Lower lobe of right lung (tissue), 2 donors: Measurements from ENCODE around the gene NDUFAF4. TPM values are rescaled to one million over a fixed set of nuclear protein-coding genes. Genes with fewer than 3 reads are reported as not detected.
A peak's percentile ranks its signal among the peaks of the same experiment; 100 is the strongest.

Experiments used
- ATAC-seq, 2 donors: fragments of 200-7000 bp; cut with Tn5 transposase; one replicate each; pipeline ENCODE4 v1.9.1; 2020 to 2022; ENCODE audit warnings: mild to moderate bottlenecking in 2 of 2, moderate library complexity in 2 of 2
- DNase-seq: peaks from one replicate; pipeline ENCODE4 v3.0.0-alpha.2; 2020
- H3K27ac ChIP-seq: fragments of 200-600 bp; one replicate; pipeline ENCODE4 v1.8.0; 2022
- H3K27me3 ChIP-seq: fragments of 200-600 bp; one replicate; pipeline ENCODE4 v1.8.0; 2022; ENCODE audit warnings: low read depth
- H3K36me3 ChIP-seq: fragments of 200-600 bp; one replicate; pipeline ENCODE4 v1.8.0; 2022; ENCODE audit warnings: mild to moderate bottlenecking
- H3K4me1 ChIP-seq: fragments of 200-600 bp; one replicate; pipeline ENCODE4 v1.8.0; 2022
- H3K4me3 ChIP-seq: fragments of 200-600 bp; one replicate; pipeline ENCODE4 v1.8.0; 2022; ENCODE audit warnings: mild to moderate bottlenecking
- H3K9me3 ChIP-seq: fragments of 200-600 bp; one replicate; pipeline ENCODE4 v1.8.0; 2022
- intact Hi-C: fragments of 100-400 bp; cut with DNase I; formaldehyde crosslinking; loops from one replicate; pipeline ENCODE4 v1.11.0; 2022
- total RNA-seq: library from RNA; stranded (reverse); fragmentation: NEBNext Ultra II Directional; extraction: Animal tissue kit (Norgen Biotek cat#: 25700); gene quantifications from one replicate; pipeline ENCODE4 v1.2.1, GENCODE V29; 2021
- TF ChIP-seq, protein P1 (sequence below): fragments of 200-600 bp; IDR thresholded peaks from one replicate; pipeline ENCODE4 v1.8.0; 2022; ENCODE audit warnings: antibody characterized with exemption, mild to moderate bottlenecking
- donor health status: DM: no; HTN: yes; CAD: no; lungs with severe emphysema.

Gene NDUFAF4
- total RNA-seq, 1 donor from 2014 or later, result 20.4 TPM

DNA sequence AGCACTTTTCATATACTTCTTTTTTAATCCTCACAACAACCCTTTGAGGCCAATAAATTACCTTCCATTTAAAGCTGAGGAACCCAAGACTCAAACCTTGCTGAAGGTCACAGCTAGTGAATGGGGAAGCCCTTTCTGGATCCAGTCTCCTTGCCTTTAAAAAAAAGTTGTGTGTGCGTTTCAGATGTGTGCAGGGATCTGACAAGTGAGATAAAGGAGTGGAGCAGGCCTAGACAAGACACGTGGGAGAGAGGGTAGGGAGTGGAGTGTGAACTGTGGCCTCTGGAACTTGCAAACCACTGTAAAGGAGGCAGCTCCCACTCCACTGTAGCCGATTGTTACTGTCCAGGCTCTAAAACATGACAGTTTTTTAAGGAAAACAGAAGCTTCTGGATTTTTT, 28.7 kb upstream of the NDUFAF4 start:
- TF ChIP-seq, protein P1, sequence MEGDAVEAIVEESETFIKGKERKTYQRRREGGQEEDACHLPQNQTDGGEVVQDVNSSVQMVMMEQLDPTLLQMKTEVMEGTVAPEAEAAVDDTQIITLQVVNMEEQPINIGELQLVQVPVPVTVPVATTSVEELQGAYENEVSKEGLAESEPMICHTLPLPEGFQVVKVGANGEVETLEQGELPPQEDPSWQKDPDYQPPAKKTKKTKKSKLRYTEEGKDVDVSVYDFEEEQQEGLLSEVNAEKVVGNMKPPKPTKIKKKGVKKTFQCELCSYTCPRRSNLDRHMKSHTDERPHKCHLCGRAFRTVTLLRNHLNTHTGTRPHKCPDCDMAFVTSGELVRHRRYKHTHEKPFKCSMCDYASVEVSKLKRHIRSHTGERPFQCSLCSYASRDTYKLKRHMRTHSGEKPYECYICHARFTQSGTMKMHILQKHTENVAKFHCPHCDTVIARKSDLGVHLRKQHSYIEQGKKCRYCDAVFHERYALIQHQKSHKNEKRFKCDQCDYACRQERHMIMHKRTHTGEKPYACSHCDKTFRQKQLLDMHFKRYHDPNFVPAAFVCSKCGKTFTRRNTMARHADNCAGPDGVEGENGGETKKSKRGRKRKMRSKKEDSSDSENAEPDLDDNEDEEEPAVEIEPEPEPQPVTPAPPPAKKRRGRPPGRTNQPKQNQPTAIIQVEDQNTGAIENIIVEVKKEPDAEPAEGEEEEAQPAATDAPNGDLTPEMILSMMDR, result no peak
- Histone ChIP-seq H3K9me3 (no peaks in the 10 kb centered on the region), H3K27ac (no peak overlapping the region), H3K27me3 (no peaks in the 10 kb centered on the region), H3K4me3 (no peak overlapping the region), H3K36me3 (no peaks in the 10 kb centered on the region), H3K4me1 (peaks cover 14% of the 10 kb centered on the region)
- ATAC-seq, result no peak
- DNase-seq, result no peak
- intact Hi-C loops, result no loop called here

GRCh38 chr6:96925290-96925687, 27.6 kb upstream of the NDUFAF4 start:
- Histone ChIP-seq H3K27me3 (no peaks in the 10 kb centered on the region), H3K9me3 (no peaks in the 10 kb centered on the region), H3K4me3 (peak overlapping the region; percentile 62), H3K27ac (peak overlapping the region; percentile 78), H3K36me3 (no peaks in the 10 kb centered on the region), H3K4me1 (peaks cover 14% of the 10 kb centered on the region)
- ATAC-seq, result no peak
- intact Hi-C loops, result no loop called here
- no peak for DNase-seq
- TF ChIP-seq, protein P1, result no peak

DNA sequence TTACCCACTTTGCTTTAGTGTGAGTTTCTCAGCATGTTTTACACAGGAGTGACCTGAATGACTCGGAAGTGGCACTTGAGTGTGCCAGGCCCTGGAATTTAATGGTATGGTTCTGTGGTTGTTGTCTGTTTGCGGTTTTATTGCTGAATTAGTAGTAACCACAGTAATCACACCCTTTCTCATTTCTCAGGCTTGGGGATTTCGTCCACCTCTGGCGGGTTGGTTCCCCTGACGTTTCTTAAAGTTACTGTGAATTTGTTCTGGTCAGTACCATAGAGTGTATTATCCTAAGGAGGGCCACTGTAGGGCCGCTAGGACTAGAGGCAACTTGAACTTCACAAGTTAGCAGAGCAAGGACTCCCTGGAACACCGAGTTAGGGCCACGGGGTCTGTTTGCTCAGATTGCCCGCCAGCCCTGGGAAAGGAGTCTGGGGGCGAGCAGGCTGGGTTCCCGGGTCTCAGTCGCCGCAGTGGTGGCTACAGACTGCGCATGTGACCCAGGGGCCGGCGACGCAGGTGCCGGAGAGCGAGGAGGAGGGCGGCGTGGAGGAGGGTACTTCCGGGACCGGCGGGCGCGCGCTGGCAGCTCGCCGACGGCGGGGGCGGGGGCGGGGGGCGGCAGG, 26.3 kb upstream of the NDUFAF4 start:
- TF ChIP-seq, protein P1, result no peak
- H3K4me1 ChIP-seq, result peaks cover 14% of the 10 kb centered on the region
- ATAC-seq (peak; percentile 40 to 47), DNase-seq (no peak)
- no peaks in the 10 kb centered on the region for H3K27me3 ChIP-seq
- no peaks in the 10 kb centered on the region for H3K9me3 ChIP-seq
- H3K27ac ChIP-seq, result peak overlapping the region; percentile 78
- H3K4me3 ChIP-seq, result peak overlapping the region; percentile 62
- intact Hi-C loops, result no loop called here
- H3K36me3 ChIP-seq, result no peaks in the 10 kb centered on the region

GRCh38 chr6:96923400-96923799, 25.7 kb upstream of the NDUFAF4 start:
- TF ChIP-seq, protein P1, result no peak
- Histone ChIP-seq H3K4me3 (peak overlapping the region; percentile 62), H3K27ac (peak overlapping the region; percentile 78), H3K27me3 (no peaks in the 10 kb centered on the region), H3K36me3 (no peaks in the 10 kb centered on the region), H3K4me1 (peaks cover 14% of the 10 kb centered on the region), H3K9me3 (no peaks in the 10 kb centered on the region)
- intact Hi-C loops, result no loop called here
- ATAC-seq (no peak), DNase-seq (no peak)

- Histone ChIP-seq H3K27me3 (peaks cover 4% of the 10 kb centered on the region), H3K4me1 (no peaks in the 10 kb centered on the region), H3K36me3 (no peaks in the 10 kb centered on the region), H3K27ac (no peak overlapping the region), H3K4me3 (no peak overlapping the region), H3K9me3 (no peaks in the 10 kb centered on the region)
- ATAC-seq (no peak), DNase-seq (no peak)
- TF ChIP-seq, protein P1, result no peak
- intact Hi-C loops, result no loop called here
Measured at GRCh38 chr6:96917098-96917497, 19.4 kb upstream of the NDUFAF4 start.
